Coronary artery (tissue), 2 donors: ENCODE results near the gene PNPLA3.

Experiments used
- DNase-seq: peaks from one replicate; pipeline ENCODE4 v3.0.0-alpha.2; 2017; ENCODE audit warnings: low spot score
- H3K27ac ChIP-seq, 2 donors: fragments of 200-600 bp; sonication (generic); one replicate each; pipeline ENCODE4 v1.5.1; 2016 to 2019
- H3K4me3 ChIP-seq: fragments of 200-600 bp; sonication (generic); 2 replicates; pipeline ENCODE4 v1.5.1; 2016; ENCODE audit warnings: mild to moderate bottlenecking, moderate library complexity
- CTCF ChIP-seq: fragments of 200-600 bp; sonication (generic); IDR thresholded peaks from one replicate; pipeline ENCODE4 v1.5.1; 2019; ENCODE audit warnings: antibody characterized with exemption

PNPLA3 gene

DNA sequence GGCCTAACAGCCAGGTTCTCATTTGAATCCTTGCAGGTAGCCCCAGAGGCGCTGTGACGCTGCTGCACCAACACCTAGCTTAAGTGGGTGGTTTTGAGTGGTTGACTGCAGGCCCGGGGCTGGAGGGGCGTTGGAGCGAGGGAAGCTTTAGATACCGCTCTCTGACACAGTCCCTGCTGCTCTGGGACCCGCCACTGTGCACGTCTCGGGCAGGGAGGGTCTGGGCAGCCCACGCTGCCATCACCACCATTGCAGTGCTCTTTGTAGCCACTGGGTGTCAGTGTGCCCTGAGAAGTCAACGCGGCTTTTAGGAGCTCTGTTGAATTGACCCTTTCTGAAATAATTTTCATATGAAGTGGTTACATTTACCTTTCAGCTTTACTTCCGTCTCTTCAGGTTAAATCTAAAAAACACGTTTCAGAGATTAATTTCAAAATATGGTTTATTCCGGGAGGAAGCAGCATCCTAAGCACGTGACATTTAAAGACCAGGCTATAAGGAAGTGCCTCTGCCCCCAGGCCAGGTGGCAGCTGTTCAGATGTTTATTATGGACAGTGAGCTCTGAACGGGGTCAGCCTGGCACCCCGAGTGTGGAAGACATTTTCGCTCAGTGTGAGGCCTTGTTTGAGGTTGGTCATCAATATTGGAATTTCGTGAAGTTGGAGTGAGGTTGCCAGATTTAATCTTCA lies 69.6 kb downstream of the PNPLA3 start:
- peak; percentile 86 for TF ChIP-seq CTCF
- H3K27ac ChIP-seq: no peak overlapping the region

DNA sequence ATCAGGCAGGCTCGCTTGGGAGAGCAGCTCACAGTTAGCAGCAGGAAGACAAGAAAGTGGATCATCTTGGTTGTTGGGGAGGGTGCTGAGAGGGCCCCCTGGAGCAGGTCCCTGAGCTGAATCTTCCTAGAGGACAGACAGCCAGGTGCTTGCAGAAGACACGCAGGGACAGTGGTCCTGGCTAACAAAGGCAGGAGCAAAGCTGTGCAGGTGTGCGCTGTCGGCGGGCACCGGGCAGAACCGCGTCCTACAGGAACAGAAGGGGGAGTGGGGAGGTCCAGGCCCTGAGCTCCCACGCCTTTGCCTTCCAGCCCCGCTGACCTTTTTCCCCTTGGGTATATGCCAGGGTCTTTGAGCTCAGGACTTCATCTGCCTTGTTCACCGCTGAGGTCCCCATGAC lies 70.4 kb downstream of the PNPLA3 start:
- Histone ChIP-seq H3K27ac (no peak overlapping the region), H3K4me3 (no peak overlapping the region)
- no peak for DNase-seq
- TF ChIP-seq CTCF: no peak

More for the DNA sequence above, 69.6 kb downstream of the PNPLA3 start:
- H3K4me3 ChIP-seq: no peak overlapping the region
- no peak for DNase-seq

GRCh38 chr22:43994416-43994815 lies 70.8 kb downstream of the PNPLA3 start:
- no peak for TF ChIP-seq CTCF
- no peak overlapping the region for H3K4me3 ChIP-seq
- no peak for DNase-seq
- H3K27ac ChIP-seq: no peak overlapping the region

DNA sequence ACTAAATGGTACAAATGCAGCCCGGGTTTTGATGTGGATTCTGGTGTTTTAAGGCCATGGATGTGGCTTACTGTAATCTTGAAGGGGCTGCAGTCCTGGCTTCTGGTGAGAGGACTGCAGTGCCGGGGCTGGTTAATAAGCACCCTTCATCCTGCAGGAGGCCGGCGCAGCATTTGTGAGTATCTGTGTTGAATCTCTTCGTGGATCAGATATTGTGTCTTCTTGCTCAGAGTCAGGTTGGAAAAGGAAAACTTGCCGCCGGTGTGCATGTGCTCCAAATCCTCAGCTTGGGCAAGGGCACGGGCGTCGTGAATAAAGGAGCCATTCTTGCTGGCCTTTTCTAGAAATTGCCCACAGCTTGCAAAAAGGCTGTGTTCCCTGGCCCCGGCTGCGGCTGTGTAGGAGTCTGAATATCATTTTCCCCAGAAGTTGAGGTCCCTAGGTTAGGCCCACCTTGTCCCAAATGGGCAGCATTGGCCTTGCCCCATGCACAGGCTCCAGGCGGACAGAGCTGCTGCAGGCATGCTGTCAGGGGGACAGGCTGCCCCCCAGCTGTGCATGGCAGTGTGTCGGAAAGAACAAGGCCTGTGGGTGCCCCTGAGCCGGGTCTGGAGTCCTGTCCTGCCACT lies 71.6 kb downstream of the PNPLA3 start:
- H3K4me3 ChIP-seq: no peak overlapping the region
- H3K27ac ChIP-seq: no peak overlapping the region
- no peak for DNase-seq
- TF ChIP-seq CTCF: no peak

DNA sequence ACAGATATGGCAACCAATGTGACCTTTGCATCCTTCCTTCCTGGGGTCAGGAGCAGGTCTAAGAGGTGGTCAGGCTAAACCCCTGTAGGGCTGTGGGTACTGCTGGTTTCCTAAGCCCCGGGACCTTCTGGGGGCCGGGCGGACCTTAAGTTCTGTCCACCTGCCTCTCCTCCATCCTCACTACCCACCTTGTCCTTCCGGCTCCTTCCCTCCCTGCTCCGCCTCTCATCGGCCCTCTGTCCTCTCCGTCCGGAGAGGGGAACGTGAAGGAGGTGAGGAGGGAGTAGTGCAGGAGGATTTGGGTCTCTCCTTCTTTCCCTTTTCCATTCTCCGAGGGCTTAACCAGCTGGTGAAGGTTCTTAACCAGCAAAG lies 72.2 kb downstream of the PNPLA3 start:
- DNase-seq: no peak
- Histone ChIP-seq H3K4me3 (peak overlapping the region; percentile 43), H3K27ac (no peak overlapping the region)
- no peak for TF ChIP-seq CTCF

- DNase-seq: no peak
- Histone ChIP-seq H3K4me3 (peak overlapping the region; percentile 43), H3K27ac (no peak overlapping the region)
- TF ChIP-seq CTCF: no peak
Measured at GRCh38 chr22:43996170-43996980, 72.8 kb downstream of the PNPLA3 start.
